CD4-positive, alpha-beta T cell (primary cell): ENCODE data around the gene CX3CL1. TPM values are rescaled to one million over a fixed set of nuclear protein-coding genes. Genes with fewer than 3 reads are reported as not detected.

Source experiments
- ATAC-seq: fragments of 200-7000 bp; cut with Tn5 transposase; one replicate; pipeline ENCODE4 v1.10.0; 2022; ENCODE audit warnings: mild to moderate bottlenecking; ENCODE audit not compliant: poor library complexity
- CTCF ChIA-PET: fragments of 350-600 bp; sonication (Branson Sonifier 250); formaldehyde crosslinking; loops from one replicate; lab custom pipeline; 2021; ENCODE audit warnings: antibody characterized with exemption, inconsistent platforms; lab: Charles Lee
- POLR2A ChIA-PET: fragments of 350-600 bp; sonication (Branson Sonifier 250); formaldehyde crosslinking; loops from one replicate; lab custom pipeline; 2021; ENCODE audit warnings: antibody characterized with exemption, inconsistent platforms; lab: Charles Lee
- DNase-seq, 14 experiments: peaks; one replicate each; pipeline ENCODE4 v3.0.0-alpha.2; 2013 to 2020; ENCODE audit warnings: mixed read lengths in 2 of 14
- H3K27ac ChIP-seq, 2 donors: one replicate each; pipeline versions ENCODE4 v1.5.1 to v1.7.0; 2013; ENCODE audit warnings: low read length in 2 of 2, low read depth in 1 of 2, mild to moderate bottlenecking in 1 of 2
- H3K27me3 ChIP-seq, 2 experiments: 1 replicate in 1 of 2; 2 replicates in 1 of 2; pipeline versions ENCODE4 v1.6.1 to v1.7.0; 2013; ENCODE audit warnings: low read length in 2 of 2, control low read depth in 1 of 2, mild to moderate bottlenecking in 1 of 2, moderate library complexity in 1 of 2; ENCODE audit not compliant: insufficient read depth in 2 of 2, control insufficient read depth in 1 of 2
- H3K36me3 ChIP-seq: one replicate; pipeline ENCODE4 v1.6.1; 2013; ENCODE audit warnings: low read length, control low read depth; ENCODE audit not compliant: insufficient read depth
- H3K4me1 ChIP-seq: one replicate; pipeline ENCODE4 v1.6.1; 2013; ENCODE audit warnings: low read length, control low read depth; ENCODE audit not compliant: insufficient read depth
- H3K4me3 ChIP-seq: one replicate; pipeline ENCODE4 v1.5.1; 2013; ENCODE audit warnings: mild to moderate bottlenecking, low read length, moderate library complexity
- H3K9me3 ChIP-seq, 2 experiments: 1 replicate in 1 of 2; 2 replicates in 1 of 2; pipeline versions ENCODE4 v1.6.1 to v1.7.0; 2013; ENCODE audit warnings: low read length in 2 of 2, mild to moderate bottlenecking in 2 of 2, control low read depth in 1 of 2, moderate library complexity in 1 of 2; ENCODE audit not compliant: control insufficient read depth in 1 of 2, insufficient read depth in 1 of 2
- H3K27ac Mint-ChIP-seq: one replicate; pipeline ENCODE4 v1.8.0; 2020; ENCODE audit warnings: mixed read lengths
- H3K27me3 Mint-ChIP-seq: one replicate; pipeline ENCODE4 v1.8.0; 2021; ENCODE audit warnings: mixed read lengths
- H3K36me3 Mint-ChIP-seq: one replicate; pipeline ENCODE4 v1.8.0; 2021; ENCODE audit warnings: low read depth, mixed read lengths
- H3K4me1 Mint-ChIP-seq: one replicate; pipeline ENCODE4 v1.8.0; 2021; ENCODE audit warnings: low read depth, mixed read lengths
- H3K4me3 Mint-ChIP-seq: one replicate; pipeline ENCODE4 v1.8.0; 2020; ENCODE audit warnings: mild to moderate bottlenecking, mixed read lengths
- H3K9me3 Mint-ChIP-seq: one replicate; pipeline ENCODE4 v1.8.0; 2020; ENCODE audit warnings: mixed read lengths
- intact Hi-C, 2 experiments: fragments of 100-400 bp; cut with DNase I in 1 of 2; cut with micrococcal nuclease in 1 of 2; formaldehyde crosslinking; loops; one replicate each; pipeline versions ENCODE4 v1.15.1 to v1.9.0; 2023 to 2025; cut with DNase I, micrococcal nuclease
- total RNA-seq, 174 experiments: library from RNA in 2 of 174; stranded (reverse) in 2 of 174; gene quantifications; one replicate each; pipeline ENCODE4 v1.2.3 and lab custom pipeline; 2021 to 2026
- TF ChIP-seq, protein P1 (sequence below): fragments of 200-600 bp; IDR thresholded peaks from one replicate; pipeline ENCODE4 v1.8.0; 2022; ENCODE audit warnings: antibody characterized with exemption, mild to moderate bottlenecking

CX3CL1 gene
- total RNA-seq, 2 experiments from 2014 or later = not detected

DNA sequence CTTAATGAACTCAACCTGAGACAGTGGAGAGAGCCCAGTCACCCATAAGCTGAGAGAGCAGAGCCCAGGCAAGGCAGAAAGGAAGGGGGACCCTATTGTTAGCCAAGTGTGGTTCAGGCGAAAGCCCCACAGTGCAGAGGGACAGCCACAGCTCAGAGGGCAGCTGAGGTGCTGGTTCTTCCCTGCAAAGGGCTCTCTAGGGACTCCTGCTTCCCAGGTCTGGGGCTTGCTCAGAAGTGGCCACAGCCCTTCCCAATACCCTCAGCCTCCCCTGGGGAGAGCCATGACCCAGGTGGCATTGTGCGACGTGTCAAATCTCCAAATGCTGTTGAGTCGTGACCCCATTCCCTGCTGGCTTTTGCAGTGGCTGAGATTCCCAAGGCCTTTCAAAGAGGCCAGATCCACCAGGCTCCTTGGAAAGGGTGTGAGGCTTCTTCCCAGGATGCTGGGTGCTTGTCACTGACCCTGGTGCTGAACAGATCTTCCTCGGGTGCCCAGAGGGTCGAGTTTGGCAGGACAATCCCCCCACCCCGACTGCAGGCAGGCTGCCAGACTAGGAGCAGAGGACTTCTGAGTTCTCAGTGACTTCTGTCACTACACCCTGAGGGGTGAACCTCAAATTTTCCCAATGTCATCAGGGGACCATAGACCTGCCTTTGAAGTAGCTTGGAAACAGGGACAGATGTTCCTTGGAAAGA lies 29.8 kb downstream of the CX3CL1 start:
- Histone ChIP-seq H3K4me3 (no peak overlapping the region), H3K4me1 (no peaks in the 10 kb centered on the region), H3K27me3 (no peaks in the 10 kb centered on the region), H3K36me3 (no peaks in the 10 kb centered on the region), H3K9me3 (no peaks in the 10 kb centered on the region), H3K27ac (no peak overlapping the region)
- Mint-ChIP-seq H3K4me3 (no peak overlapping the region), H3K27ac (no peak overlapping the region), H3K9me3 (no peaks in the 10 kb centered on the region), H3K27me3 (no peaks in the 10 kb centered on the region), H3K36me3 (no peaks in the 10 kb centered on the region), H3K4me1 (no peaks in the 10 kb centered on the region)
- no peak for ATAC-seq
- POLR2A ChIA-PET = no interaction called here
- no peak for DNase-seq
- intact Hi-C loops = no loop called here
- CTCF ChIA-PET = no interaction called here
- TF ChIP-seq, protein P1, sequence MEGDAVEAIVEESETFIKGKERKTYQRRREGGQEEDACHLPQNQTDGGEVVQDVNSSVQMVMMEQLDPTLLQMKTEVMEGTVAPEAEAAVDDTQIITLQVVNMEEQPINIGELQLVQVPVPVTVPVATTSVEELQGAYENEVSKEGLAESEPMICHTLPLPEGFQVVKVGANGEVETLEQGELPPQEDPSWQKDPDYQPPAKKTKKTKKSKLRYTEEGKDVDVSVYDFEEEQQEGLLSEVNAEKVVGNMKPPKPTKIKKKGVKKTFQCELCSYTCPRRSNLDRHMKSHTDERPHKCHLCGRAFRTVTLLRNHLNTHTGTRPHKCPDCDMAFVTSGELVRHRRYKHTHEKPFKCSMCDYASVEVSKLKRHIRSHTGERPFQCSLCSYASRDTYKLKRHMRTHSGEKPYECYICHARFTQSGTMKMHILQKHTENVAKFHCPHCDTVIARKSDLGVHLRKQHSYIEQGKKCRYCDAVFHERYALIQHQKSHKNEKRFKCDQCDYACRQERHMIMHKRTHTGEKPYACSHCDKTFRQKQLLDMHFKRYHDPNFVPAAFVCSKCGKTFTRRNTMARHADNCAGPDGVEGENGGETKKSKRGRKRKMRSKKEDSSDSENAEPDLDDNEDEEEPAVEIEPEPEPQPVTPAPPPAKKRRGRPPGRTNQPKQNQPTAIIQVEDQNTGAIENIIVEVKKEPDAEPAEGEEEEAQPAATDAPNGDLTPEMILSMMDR = no peak

DNA sequence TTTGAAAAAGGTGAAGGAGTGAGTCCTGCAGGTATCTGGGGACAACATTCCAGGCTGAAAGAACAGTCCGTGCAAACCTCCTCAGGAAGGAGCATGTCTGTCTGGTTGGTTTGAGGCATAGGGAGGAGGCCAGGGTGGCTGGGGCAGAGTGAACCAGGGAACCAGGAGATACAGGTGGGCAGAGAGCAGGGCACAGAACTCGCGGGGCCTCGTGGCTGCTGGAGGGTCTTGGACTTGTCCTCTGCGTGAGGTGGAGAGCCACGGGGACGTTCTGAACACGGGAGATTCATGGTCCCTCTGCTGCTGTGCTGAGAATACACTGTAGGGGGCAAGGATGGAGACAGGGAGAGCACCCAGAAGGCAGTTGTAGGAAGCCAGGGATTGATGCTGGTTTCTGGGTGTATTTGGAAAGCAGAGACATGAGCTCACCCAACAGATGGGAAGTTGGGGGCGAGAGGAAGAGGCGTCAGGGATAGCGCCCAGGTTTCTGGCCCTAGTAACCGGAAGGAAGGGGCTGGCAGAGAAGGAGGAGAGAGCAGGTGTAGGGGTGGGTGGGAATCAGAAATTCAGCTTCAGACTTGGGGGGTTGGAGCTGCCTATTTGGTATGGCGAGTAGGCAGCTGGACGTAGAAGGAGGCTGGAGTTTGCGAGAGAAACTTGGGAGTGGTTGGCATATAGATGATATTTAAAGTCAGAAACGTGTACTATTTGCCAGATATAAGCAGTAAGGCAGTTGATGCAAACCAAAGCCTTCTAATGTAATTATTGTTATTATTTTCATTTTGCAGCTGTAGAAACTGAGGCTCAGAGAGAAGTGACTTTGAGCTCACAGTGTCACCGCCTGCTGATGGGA lies 31.9 kb downstream of the CX3CL1 start, which contains the start of gene CCL17:
TSS of gene CCL17 (plus strand) at position 803 of the 853 bp plus-strand sequence. CDS start 9,166 bp downstream, outside the sequence.
- no peaks in the 10 kb centered on the region for H3K4me1 ChIP-seq
- Mint-ChIP-seq H3K27ac (no peak within 1 kb of the TSS), H3K27me3 (no peaks in the 10 kb centered on the region), H3K4me1 (no peaks in the 10 kb centered on the region), H3K9me3 (no peaks in the 10 kb centered on the region), H3K4me3 (no peak within 1 kb of the TSS), H3K36me3 (no peaks in the 10 kb centered on the region)
- TF ChIP-seq, protein P1 = no peak
- H3K9me3 ChIP-seq = no peaks in the 10 kb centered on the region
- H3K4me3 ChIP-seq = no peak within 1 kb of the TSS
- DNase-seq (no peak), ATAC-seq (no peak)
- H3K36me3 ChIP-seq = no peaks in the 10 kb centered on the region
- no peaks in the 10 kb centered on the region for H3K27me3 ChIP-seq
- ChIA-PET POLR2A (no interaction called here), CTCF (no interaction called here)
- H3K27ac ChIP-seq = no peak within 1 kb of the TSS
- intact Hi-C loops = no loop called here

GRCh38 chr16:57405097-57405496 lies 32.8 kb downstream of the CX3CL1 start:
- no peaks in the 10 kb centered on the region for H3K9me3 Mint-ChIP-seq
- TF ChIP-seq, protein P1 = no peak
- POLR2A ChIA-PET = no interaction called here
- no peak overlapping the region for H3K27ac Mint-ChIP-seq
- no peaks in the 10 kb centered on the region for H3K27me3 Mint-ChIP-seq
- no peak overlapping the region for H3K4me3 Mint-ChIP-seq
- CTCF ChIA-PET = no interaction called here
- Histone ChIP-seq H3K9me3 (no peaks in the 10 kb centered on the region), H3K36me3 (no peaks in the 10 kb centered on the region), H3K27ac (no peak overlapping the region), H3K27me3 (no peaks in the 10 kb centered on the region), H3K4me3 (no peak overlapping the region), H3K4me1 (no peaks in the 10 kb centered on the region)
- DNase-seq = no peak
- no peaks in the 10 kb centered on the region for H3K36me3 Mint-ChIP-seq
- intact Hi-C loops = no loop called here
- no peak for ATAC-seq
- H3K4me1 Mint-ChIP-seq = no peaks in the 10 kb centered on the region
